HG03025 (cell line): ENCODE measurements around the gene BTBD9.

ENCODE experiments used
- ATAC-seq: cut with Tn5 transposase; IDR thresholded peaks from one replicate; pipeline ENCODE4 v1.9.1; 2021; ENCODE audit warnings: mild to moderate bottlenecking, moderate library complexity; ENCODE audit not compliant: unreplicated experiment, low FRiP score

Gene BTBD9

DNA sequence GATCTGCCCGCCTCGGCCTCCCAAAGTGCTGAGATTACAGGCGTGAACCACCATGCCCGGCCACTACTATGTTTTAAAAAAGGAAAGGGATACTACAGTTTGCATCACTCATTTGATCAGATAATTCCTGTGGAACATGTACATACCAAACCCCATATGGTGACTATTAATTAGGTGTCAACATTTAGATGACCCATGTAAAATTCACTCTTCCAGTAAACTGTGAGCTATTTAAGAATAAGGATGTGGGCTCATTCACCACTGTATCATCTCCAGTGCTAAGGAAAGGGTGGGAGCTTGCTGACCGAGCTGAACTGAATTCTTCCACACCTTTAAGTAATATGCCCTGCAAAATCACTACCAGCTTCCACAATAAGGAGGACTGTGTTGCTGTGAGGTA, 127.5 kb downstream of the BTBD9 start:
- no peak for ATAC-seq

DNA sequence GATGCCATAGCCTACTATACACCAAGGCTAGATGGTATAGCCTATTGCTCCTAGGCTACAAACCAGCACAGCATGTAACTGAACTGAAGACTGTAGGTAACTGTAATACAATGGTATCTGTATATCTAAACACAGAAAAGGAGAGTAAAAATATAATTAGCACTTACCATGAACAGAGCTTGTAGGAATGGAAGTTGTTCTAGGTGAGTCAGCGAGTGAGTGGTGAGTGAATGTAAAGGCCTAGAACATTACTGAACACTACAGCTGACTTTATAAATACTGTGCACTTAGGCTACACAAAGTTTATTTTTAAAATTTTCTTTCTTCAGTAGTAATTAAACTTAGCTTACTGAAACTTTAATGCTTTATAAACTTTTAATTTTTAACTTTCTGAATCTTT, 129.5 kb downstream of the BTBD9 start:
- no peak for ATAC-seq

DNA sequence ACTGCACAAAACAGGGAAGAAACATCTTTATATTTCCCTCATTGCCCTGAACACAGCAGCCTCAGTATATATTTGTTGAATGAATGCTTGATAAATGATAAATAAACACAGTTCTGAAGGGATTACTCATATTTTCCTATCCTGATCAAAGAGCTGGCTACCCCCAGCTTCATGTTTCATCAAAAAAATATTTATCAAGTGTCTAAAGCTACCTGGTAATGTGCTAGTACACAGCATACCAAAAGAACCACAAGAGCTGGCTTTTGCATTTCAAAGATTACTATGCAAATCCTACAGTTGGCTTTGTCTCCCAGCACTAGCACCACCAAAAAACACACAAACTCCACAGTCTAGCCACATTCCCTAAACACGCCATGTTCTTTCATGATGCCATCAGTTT, 130.0 kb downstream of the BTBD9 start:
- no peak for ATAC-seq

DNA sequence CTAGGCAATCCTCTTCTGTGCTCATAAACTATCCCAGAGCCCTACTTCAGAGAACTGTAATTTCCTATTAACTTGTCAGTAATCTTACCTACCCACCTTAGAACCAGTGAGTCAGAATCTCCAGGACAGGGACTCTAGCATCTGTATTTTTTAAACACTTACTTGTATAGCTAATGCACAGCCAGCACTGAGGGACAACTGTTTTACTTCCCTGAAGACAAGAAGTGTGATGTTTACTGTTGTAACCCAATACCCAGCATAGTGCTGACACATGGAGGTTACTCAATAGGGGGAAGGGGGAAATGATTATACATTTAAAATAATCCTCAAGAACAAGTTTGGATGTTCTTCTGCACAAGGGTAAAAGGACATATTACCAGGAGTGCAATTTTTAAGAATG, 130.8 kb downstream of the BTBD9 start:
- ATAC-seq, result no peak

DNA sequence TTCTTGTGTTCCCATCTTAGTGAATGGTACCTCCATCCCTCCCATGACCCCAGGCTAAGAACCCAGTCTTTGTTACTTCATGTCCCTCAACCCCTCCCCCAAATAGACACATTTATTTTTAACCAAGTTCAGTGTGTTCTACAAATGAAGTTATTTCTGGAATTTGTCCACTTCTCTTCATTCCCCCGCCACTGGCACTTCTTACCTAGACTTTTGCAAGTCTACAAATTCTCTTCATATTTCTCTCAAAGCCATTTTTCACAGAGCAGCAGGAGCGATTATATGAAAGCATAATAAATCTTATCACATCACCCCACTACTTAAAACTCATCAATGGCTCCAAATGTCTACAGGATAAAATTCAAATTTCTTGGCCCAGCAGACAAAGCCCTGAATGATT, 131.4 kb downstream of the BTBD9 start:
- no peak for ATAC-seq

DNA sequence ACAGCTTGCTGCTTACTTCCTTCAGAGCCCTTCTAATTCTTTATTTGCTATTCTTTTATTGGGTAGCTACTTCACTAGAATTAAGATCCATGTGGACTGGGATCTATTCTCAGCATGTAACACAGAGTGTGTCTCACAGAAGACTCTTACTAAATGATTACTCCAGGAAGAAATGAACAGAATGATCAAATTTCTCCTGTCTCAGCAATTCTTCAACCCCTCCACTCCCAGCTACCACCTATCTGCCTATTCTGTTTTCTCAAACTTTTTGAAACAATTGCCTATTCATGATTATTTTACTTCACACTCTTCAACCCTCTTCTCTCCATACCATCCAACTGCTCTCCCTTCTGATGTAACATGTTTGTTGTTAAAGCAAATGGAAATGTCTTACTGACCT, 132.6 kb downstream of the BTBD9 start:
- ATAC-seq, result no peak

DNA sequence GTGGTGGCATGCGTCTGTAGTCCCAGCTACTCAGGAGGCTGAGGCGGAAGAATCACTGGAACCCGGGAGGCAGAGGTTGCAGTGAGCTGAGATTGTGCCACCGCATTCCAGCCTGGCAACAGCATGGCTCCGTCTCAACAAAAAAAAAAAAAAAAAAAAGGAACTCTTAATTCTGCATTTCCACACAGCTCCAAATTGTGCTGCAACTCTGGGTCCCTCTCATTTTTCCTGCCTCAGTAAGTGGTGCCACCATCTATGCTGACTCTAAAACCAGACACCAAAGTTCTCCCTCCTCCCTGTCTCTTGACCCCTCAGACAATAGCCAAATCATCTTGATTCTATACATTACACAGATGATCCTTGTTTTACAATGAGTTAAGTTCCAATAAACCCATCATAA, 133.9 kb downstream of the BTBD9 start:
- ATAC-seq, result no peak

DNA sequence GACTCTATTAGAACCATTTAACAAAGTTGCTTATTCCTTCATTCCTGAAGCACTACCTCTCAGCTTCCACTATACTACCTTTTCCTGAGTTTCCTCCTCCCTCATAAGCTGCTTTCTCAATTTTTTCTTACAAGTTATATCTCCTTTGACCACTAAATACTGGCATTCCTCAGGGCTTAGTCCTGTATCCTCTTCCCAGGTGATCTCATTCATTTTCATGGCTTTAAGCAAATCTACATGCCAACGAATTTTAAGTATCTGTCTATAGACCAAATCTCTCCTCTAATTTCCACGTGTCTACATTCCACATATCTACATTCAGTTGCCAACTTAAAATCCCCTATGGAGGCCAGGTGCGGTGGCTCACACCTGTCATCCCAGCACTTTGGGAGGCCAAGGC, 134.7 kb downstream of the BTBD9 start:
- ATAC-seq, result no peak

DNA sequence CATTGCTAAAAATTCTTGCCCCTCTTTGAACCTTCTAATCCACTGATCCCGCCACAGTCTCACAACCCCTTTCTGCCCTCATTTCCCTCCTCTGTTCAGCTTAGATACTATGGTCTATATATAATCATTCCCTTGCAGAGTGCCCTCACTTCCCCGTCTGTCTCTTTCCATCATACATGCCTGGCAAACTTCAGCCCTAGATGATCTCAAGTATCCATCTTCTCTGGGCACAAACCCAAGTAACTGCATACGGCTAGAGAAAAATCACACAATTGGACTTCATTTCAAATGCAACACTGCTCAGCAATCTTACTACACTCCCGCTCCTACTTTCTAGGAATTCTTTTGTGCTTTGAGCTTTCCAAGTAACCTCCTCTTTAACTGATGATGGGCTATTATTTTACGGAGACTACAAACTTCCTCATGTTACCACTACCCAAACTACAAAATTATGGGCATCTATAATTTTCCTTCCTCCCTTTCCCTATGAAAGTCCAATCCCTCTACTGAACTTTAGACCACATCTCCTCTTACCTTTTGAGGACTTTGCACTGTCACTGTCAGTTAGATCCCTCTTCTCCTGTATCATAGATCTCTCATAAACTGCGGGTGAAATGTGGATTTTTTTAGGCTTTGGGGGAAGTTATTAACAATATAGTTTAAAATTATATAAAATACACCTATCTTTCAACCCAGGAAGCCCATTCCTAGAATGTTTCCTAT, 135.6 kb downstream of the BTBD9 start:
- ATAC-seq, result no peak

DNA sequence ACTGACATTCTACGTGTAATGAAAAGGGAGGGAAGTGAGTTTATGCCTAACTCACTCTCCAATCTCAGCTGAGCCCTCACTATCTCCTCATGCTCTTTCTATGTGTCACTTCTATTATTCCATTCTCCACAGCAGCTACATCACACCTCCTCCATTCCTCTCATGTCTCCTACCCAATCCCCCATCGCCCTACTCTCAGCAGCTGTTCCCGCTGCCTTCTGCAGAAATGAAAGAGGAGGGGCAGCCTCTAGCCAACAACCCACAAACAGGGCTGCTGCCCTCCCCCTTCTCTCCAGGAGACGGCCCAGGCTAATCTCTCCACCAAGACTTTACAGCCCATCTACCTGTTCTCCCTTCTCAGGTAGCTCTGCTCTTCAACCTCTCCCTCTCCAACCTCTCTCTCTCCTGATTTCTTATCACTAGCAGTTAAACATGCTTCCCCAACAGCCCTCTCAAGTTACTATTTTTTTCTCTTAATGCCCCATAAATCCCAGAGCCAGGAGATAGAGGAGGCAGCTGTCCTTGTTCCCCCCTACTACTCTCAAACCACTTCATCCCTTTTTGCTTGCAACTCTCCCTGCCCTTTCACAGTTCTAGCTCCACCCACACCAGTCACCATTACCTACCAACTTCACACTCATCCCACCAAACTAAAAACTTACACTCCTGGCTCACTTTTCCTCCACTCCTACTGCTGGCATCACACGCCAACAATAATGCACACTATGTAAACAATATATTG, 136.5 kb downstream of the BTBD9 start:
- ATAC-seq, result no peak

DNA sequence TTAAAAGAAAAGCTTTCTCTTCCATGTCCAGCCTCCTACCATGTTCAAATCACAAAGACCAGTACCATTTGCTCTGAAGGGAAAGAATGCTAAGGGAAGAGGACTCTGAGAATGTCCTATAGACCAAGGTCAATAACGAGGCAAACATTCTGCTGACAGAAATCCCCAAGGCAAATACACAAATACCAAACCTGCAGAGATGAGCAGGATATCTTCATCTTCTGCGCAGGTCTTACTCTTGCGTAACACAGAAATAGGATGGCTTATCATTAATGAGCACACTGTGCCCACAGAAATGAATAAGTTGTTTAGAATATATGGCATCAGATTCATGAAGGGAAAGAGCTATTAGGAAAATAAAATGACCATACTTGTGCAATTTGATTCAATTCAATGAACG, 137.3 kb downstream of the BTBD9 start:
- ATAC-seq, result no peak

DNA sequence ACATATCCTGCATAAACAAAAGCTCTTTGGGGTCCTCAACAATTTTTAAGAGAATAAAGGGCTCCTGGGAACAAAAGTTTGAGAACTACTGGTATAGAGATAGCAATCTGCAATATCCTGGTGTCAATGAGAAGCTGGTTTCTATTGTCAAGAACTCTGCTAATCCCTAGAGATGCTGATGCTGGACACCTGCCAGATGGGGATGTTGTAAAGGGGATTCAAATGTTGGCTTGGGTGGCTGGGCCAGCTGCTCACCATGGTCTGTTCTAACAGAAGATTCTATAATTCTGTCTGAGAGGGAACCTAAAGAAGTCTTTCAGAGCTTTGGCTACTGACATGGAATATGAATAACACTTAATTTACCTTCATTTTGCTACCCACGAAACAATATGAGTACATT, 137.8 kb downstream of the BTBD9 start:
- ATAC-seq, result no peak

DNA sequence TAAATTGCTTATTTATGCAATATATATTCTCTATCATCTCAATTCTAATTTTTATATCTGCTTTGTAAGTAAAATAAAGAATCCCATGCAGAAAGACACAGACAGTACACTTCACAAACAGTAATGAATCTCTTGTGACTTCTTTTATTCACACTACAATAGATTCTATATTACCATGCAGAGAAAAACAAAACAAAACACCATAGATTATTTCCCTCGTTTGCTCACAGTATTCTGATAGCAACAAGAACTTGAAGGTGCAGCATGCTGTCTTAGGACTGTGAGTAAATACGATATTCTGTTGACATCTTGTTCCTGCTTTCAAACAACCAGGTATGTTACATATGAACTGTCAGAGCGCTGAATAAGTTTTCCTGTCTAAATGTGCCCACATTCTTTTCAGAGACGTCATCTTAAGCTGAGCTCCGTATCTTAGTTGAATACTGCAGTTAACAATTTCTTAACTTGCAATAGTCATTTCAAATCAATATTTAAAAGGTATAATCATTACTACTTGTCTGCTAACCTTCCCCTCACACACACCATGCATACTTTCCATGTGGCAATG, 140.1 kb downstream of the BTBD9 start:
- ATAC-seq, result no peak

DNA sequence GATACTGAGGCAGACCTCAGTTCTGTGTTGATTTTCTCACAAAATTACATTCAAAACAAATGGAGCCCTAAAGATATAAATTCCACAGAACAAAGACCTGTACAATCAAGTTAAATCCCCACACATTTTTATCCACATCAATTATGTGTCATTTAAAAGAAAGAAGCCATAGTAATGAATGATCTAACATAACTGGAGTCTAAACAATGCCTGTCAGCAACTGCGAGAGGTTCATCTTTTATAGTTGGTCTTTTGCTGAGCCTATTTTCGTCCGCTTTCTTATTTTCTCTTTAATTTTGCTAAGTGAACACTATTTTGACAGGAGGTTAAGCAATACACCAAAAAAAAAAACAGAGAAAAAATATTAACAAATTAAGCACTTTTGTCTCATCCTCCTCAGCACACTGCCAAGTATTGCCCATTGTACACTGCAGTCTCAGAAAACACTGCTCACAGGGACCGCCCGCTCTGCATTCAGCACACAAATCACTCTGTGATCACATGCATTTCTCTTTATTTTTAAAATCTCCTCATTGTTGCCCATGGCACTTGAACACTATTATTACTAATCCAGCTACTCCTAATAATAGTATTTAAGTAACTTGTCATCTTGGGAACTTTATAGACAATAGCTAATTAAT, 140.8 kb downstream of the BTBD9 start:
- ATAC-seq, result no peak

DNA sequence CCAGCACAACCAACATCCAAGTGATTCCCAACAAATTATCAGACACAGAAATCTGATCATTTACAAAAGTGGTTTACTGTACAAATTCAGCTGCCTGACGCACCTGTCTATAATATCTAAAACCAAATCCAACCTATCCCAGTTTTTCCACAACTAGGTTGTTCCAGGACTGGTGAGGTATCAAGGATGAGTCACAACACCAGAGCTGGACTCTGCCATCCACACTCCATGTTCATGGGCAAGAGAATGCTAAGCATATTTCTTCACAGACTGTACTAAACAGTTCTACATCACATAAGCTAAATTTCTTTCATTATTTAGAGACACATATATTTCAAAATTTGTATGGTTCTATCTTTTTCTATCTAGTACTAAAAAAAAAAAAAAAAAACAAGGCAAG, 141.6 kb downstream of the BTBD9 start:
- ATAC-seq, result no peak

DNA sequence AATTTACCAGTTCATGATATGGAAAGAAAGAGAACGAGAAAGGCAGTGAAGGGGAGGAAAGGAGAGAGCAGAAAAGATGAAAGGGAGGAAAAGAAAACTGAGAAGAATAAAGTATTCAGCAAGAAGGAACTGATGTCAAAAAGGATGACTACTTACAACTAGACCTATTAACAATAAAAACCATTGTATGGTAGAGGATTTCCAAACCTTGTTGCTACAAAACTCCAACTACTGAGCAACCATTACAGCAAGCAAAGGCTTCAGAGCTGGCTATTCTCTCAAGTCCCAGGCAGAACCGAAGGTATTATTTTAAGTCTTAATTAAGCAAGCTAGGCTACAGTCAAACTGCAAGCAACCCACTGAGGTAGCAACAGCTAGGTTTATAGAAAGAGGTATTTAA, 142.2 kb downstream of the BTBD9 start:
- no peak for ATAC-seq

DNA sequence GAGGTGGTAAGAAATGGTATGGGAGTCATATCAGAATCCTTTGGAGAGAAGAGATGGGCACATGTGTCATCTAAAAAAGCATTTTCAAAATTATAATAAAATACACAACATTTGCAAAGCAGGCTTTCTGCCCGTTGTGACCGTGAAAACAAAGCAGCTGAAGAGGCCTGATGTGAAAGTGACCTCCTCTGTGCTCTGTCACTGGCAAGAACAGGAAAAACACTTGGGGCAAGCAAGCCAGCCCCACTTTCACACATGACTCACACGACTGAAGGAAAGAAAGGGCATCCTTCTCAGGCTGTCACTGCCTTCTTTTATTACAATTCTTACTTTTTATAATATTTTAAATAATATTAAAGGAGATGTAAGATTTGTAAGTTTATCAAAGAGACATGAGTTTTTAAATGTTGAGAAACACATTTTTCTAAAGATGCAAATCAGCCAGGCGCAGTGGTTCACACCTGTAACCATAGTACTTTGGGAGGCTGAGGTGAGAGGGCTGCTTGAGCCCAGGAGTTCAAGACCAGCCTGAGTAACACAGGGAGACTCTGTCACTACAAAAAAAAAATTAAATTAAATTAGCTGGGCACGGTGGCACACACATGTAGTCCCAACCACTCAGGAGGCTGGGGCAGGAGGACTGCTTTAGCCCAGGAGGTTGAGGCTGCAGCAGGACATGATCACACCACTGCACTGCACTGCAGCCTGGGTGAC, 143.7 kb downstream of the BTBD9 start:
- ATAC-seq, result no peak

DNA sequence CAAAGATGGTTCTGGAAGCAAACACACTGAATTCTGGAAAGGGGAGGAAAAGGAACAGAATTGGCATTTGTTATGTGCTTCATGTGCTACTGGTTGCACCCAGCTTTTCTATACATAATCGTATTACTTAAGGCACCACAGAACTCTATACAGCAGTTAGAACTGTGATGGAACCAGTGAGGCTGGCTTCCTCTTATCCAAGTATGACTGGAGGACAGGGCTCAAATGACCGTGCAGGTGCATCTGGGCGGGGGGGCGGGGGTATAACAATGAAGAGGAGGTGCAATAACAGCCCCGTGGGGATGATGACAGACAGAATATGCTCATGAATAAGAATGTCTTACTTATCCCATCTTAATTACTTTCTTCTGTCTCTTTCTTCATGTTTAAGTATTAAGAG, 144.2 kb downstream of the BTBD9 start:
- ATAC-seq, result no peak

DNA sequence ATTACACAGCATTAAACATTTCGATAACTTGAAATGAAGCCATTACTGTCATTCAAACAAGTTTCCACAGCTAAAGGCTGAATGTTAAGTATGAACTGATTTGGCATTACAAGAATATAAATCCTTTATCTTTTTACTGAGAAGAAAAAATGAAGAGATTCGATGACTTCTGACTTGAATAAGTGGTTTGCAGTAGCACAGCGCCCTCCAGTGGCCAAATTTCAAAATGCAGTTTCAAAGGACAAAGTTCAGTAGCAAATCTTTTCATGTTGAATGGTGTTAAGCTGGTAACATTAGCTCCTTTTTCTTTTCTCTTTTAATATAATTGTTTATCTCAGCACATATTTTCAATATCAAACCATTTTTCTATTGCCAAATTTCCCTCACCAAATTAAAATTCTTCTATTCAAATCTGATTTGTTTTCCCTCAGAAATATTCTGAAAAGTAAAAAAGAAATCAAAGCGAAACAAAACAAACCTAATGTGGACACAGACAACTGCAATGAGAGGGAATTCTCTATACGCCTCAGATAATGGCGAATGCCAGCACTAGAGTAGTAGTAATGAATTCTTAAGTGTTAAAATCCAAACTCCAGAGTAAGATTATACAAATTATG, 145.7 kb downstream of the BTBD9 start:
- ATAC-seq, result no peak

DNA sequence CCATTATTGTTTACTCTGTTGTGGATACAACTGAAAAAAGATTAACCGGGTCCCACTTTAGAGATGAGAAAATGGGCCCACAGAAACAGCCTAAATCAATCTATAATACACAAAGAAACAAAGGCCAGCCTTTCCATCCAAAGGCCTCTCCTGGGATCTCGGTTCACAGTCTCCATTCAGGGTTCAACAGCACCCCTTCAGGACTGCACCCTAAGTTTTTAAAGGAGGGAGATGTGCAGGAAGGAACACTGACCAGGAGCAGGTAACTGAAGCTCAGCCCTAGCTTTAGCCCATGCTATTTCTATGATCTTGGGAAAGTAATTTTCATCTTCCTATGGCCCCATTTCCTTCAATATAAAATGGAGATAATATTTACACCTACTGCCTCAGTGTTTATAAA, 147.7 kb downstream of the BTBD9 start:
- ATAC-seq, result no peak
